22Rv1 (cell line): ENCODE measurements around the gene QRICH2.

Experiments used
- ZFX ChIP-seq: fragments of 450-650 bp; IDR thresholded peaks from 2 replicates; pipeline ENCODE4 v1.6.1; 2017; ENCODE audit warnings: antibody characterized with exemption, borderline replicate concordance
- TF ChIP-seq, protein P1 (sequence below): fragments of 450-650 bp; IDR thresholded peaks from 2 replicates; pipeline ENCODE4 v1.5.1; 2017; ENCODE audit warnings: mild to moderate bottlenecking

DNA sequence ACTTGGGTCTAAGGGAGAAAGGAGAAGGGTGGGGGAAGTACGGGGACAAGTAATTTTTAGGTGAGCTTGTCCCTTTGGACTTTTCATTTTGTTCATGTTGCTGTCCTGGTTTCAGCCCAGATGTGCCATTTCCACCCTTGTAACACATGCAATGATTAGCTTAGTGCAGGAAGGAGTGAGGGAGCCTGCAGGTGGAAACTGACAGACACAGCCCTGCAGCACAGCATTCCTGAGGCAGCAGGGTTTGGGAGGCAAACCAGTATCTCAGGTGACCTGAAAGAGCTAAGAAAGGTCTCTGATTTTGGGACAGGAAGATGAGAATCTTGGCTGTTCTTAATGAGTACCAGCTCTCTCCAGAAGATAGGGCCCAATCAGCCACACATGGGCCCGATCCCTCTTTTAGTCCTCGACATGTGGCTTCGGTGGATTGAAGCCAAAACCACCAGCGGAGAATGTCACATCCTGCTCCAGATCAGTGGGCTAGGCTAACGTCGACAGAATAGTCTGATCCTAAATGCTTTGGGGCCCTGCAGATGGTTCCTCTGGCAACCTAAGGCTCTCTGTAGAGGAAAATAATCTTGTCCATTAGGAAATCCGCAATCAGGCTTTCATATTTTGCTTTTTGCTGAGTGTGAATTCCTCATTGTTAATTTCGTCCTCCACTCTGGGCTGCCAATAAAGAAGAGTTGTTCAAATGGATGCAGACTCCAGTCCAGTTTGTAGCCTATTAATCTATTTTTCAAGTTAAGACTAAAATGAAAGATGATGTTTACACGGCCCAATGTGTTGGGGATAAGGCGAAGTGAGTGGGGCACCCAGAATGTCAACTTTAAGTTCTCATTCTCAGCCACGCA is 64.0 kb downstream of the QRICH2 start:
- TF ChIP-seq, protein P1, sequence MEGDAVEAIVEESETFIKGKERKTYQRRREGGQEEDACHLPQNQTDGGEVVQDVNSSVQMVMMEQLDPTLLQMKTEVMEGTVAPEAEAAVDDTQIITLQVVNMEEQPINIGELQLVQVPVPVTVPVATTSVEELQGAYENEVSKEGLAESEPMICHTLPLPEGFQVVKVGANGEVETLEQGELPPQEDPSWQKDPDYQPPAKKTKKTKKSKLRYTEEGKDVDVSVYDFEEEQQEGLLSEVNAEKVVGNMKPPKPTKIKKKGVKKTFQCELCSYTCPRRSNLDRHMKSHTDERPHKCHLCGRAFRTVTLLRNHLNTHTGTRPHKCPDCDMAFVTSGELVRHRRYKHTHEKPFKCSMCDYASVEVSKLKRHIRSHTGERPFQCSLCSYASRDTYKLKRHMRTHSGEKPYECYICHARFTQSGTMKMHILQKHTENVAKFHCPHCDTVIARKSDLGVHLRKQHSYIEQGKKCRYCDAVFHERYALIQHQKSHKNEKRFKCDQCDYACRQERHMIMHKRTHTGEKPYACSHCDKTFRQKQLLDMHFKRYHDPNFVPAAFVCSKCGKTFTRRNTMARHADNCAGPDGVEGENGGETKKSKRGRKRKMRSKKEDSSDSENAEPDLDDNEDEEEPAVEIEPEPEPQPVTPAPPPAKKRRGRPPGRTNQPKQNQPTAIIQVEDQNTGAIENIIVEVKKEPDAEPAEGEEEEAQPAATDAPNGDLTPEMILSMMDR, result no peak
- TF ChIP-seq ZFX, result no peak
